GM12872 (cell line): ENCODE results near the gene NFATC1.

Experiments
- TF ChIP-seq, protein P1 (sequence below): IDR thresholded peaks from 3 replicates; pipeline ENCODE4 v1.5.1; 2011; ENCODE audit warnings: low read depth, mild to moderate bottlenecking, low read length, moderate library complexity; ENCODE audit not compliant: insufficient read depth

NFATC1 gene

DNA sequence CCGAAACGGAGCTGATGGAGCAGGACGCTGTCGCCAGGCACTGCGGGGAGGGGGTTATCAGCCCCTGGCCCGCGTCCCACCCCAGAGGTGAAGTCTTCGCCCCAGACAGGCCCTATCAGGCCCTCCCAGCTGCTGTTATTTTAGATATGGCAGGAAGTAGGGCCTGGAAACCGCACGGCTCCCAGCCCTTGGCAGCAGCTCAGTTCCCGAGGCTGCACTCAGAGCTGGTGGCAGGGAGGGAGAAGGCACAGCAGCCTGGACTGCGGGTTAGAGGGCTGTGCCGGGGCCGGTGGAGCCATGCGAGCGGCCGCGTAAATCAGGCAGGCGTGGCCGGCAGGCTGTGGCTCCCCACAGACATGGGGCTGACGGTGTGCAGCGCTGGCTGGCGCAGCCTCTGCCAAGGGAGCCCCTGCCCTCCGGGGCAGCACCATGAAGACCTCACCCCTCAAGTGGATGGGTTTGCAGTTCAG is 111.4 kb downstream of the NFATC1 start:
- TF ChIP-seq, protein P1, sequence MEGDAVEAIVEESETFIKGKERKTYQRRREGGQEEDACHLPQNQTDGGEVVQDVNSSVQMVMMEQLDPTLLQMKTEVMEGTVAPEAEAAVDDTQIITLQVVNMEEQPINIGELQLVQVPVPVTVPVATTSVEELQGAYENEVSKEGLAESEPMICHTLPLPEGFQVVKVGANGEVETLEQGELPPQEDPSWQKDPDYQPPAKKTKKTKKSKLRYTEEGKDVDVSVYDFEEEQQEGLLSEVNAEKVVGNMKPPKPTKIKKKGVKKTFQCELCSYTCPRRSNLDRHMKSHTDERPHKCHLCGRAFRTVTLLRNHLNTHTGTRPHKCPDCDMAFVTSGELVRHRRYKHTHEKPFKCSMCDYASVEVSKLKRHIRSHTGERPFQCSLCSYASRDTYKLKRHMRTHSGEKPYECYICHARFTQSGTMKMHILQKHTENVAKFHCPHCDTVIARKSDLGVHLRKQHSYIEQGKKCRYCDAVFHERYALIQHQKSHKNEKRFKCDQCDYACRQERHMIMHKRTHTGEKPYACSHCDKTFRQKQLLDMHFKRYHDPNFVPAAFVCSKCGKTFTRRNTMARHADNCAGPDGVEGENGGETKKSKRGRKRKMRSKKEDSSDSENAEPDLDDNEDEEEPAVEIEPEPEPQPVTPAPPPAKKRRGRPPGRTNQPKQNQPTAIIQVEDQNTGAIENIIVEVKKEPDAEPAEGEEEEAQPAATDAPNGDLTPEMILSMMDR, result no peak

DNA sequence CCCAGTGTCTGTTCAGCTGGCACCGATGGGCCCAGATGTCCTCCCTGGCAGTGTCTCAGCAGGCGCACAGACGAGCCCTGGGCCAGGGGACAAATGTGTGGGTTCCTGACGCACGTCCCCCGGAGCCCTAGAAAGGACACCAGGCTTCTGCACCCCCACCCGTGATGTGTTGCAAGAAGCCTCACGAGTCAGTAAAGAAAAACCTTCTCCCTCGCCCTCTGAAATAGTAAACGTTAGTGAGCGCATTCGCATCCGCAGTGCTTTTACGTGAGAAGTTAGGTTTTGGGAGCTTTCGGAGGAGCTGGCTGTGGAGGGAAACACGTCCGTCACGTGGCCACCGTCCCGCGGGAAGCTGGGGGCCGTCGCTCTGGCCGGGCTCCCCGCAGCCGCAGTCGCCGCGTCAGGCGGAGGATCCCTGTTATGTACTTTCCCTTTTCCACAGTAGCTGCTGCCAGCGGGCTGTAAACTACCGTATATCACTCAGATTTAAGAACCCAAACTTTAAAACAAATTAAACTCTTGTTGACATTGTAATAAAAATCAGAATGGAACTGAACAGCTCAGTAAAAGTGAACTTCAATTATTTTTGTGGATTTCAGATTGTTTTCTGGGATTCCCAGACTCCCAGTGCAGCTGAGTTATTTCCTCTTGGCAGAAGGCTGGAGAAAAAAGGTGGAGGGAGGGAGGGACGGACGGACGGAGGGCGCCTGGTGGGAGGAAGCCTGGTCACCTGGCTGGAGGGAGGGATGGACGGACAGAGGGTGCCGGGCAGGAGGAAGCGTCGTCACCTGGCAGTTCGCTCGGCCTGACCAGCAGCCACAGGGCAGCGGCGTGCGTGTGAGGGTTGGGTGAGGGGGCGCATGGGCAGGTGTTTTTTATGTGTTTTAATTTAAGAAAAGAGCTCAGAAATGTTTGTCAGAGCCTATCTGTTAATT is 112.1 kb downstream of the NFATC1 start:
- TF ChIP-seq, protein P1, result no peak

DNA sequence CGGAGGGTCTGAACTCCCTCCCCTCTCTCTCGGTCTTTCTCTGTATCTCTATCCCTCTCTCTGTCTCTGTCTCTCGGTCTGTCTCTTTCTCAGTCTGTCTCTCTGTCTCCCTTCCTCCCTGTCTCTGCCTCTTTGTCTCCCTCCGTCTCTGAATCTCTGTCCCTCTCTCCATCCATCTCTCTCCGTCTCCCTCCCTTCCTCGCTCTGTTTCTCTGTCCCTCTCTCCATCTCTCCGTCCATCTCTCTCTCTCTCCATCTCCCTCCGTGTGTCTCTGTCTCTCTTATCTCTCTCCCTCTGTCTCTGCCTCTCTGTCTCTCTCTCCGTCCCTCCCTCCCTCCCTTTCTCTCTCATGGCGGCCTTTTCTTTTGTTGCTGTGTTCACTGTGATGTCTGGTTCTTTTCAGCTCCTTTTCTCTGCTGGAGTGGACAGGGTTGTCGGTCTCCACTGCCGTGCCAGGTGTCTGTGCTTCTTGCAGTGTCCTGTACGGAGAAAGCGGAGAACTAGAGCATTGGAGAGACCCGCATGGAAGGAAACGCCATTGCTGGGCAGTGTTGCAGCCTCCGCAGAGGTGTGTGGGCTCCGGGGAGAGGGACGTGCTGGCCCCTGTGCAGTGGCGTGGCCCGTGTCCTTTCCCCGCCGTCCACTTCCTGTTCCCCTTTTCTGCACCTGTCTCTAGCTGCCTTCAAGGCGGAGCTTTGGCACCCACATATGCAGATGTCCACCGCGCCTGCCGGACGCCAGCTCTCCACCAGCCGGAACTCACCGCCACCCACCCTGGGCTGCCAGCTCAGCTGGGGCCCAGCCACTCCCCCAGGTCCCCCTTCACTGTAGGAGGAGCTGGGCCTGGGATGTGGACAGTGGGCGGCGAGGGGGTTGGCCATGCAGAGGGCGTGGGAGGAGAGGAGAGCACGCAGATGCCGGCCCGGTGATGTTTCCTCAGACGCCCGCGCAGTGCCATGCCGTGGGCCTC is 113.1 kb downstream of the NFATC1 start:
- TF ChIP-seq, protein P1, result no peak

DNA sequence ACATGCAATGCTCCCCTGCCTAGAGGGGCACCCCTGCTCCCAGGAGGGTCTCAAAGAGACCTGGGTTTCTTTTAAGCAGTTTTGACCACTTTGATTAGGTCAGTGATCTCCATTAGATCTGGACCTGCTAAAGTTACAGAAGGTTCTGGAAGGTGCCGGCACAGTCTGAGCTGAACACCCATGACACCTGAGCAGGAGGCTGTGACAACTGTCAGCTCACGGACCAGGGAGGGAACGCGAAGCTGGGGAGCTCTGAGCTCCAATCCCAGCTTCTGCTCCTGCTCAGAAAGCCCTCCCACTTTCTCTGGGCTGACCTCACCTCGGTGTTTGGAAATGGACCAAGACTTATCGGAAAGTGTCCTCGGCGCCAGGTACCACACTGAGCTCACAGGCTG is 113.8 kb downstream of the NFATC1 start:
- TF ChIP-seq, protein P1, result no peak

DNA sequence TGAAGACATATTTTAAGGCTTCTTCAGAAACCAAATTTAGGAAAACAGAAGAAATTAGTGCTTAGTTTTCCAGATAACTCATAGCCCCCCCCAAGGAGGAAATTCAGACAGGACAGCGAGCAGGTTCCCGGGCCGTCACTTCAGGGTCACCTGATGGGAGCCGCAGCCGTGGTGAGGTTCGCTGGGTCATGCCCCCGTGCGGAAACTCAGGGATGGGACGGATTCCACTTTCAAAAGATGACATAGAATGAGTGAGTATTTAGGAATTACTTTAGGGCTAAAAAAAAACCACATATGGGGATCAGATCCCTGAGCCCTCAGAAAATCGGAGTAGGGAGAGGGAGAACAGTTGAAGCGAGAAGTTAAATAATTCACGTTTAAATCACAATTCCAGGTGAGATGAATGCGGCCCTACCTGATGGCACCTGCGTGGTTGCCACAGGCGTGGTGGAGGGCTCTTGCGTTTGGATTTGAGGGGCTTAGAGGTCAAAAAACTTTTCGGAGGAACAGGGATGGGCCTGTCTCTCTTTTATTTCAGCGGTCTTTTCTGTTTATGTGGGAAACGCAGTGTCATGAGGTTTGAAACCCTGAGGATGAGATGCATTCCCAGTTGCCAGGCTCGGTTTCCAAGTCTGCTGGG is 114.4 kb downstream of the NFATC1 start:
- TF ChIP-seq, protein P1, result no peak

DNA sequence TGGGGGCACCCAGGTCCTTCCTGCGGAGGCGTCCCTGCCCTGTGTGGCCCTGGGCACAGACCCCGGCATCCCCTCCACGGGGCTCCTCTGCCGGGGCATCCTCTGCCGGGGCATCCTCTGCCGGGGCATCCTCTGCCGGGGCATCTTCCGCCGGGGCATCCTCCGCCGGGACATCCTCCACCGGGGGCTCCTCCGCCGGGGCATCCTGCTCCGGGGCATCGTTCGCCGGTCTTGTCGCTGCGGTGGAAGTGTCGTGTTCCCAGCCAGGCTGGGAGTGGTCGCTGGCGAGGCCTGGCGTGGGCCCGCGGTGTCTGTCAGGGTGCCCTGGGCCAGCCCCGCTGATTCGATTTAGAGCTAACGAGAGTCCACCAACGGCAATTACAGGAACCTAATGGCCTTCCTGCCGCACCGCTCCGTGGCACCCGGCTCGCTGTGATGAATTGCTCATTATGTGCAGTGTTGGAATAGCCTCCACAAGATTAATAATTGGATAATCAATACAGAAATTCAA is 115.1 kb downstream of the NFATC1 start:
- TF ChIP-seq, protein P1, result no peak
